IMR-90 (cell line): ENCODE results near the gene C3orf22. TPM values are rescaled to one million over a fixed set of nuclear protein-coding genes. Genes with fewer than 3 reads are reported as not detected.

Experiments
- ATAC-seq: fragments of 200-7000 bp; cut with Tn5 transposase; 2 replicates; pipeline ENCODE4 v1.9.1; 2020; ENCODE audit warnings: low read depth, mild to moderate bottlenecking, moderate library complexity
- BruUV-seq: library from RNA; stranded (reverse); fragments of 400-500 nt; replicated peaks from 2 replicates; lab custom pipeline; 2021; lab: Mats Ljungman, UMichigan
- CTCF ChIA-PET: fragments of 300-600 bp; formaldehyde crosslinking; extraction: SDS; loops from one replicate; lab custom pipeline; 2021; ENCODE audit warnings: antibody characterized with exemption; lab: Yijun Ruan, JAX
- POLR2A ChIA-PET: fragments of 300-600 bp; sonication (Branson Sonifier 250); formaldehyde crosslinking; loops from one replicate; lab custom pipeline; 2022; ENCODE audit warnings: antibody characterized with exemption; ENCODE audit not compliant: unreplicated experiment; lab: Charles Lee
- DNase-seq: peaks from one replicate; pipeline ENCODE4 v3.0.0; 2013
- H2AFZ ChIP-seq: replicated peaks from 2 replicates; pipeline ENCODE3; 2013; ENCODE audit warnings: low read length, mild to moderate bottlenecking; ENCODE audit not compliant: poor library complexity
- H2AK5ac ChIP-seq: 2 replicates; pipeline ENCODE4 v1.6.1; 2013; ENCODE audit warnings: low read depth, low read length, inconsistent platforms
- H2AK9ac ChIP-seq: replicated peaks from 2 replicates; pipeline ENCODE3; 2013; ENCODE audit warnings: mild to moderate bottlenecking, low read depth, low read length, moderate library complexity; ENCODE audit not compliant: poor library complexity
- H2BK120ac ChIP-seq: 2 replicates; pipeline ENCODE4 v1.6.1; 2013; ENCODE audit warnings: low read depth, low read length, inconsistent platforms
- H2BK15ac ChIP-seq: 3 replicates; pipeline ENCODE4 v1.6.1; 2013; ENCODE audit warnings: low read depth, low read length, inconsistent platforms
- H2BK20ac ChIP-seq: 2 replicates; pipeline ENCODE4 v1.6.1; 2013; ENCODE audit warnings: low read depth, mild to moderate bottlenecking, inconsistent platforms, low read length, moderate library complexity
- H2BK5ac ChIP-seq: 2 replicates; pipeline ENCODE4 v1.6.1; 2013; ENCODE audit warnings: mild to moderate bottlenecking, low read depth, low read length, inconsistent platforms; ENCODE audit not compliant: poor library complexity, severe bottlenecking
- H3K14ac ChIP-seq: replicated peaks from 2 replicates; pipeline ENCODE4 v1.6.1; 2013; ENCODE audit warnings: low read depth, low read length, inconsistent platforms
- H3K18ac ChIP-seq: 2 replicates; pipeline ENCODE4 v1.6.1; 2013; ENCODE audit warnings: low read depth, low read length, control low read depth
- H3K23ac ChIP-seq: 2 replicates; pipeline ENCODE4 v1.6.1; 2013; ENCODE audit warnings: low read depth, low read length, inconsistent platforms
- H3K27ac ChIP-seq: 2 replicates; pipeline ENCODE4 v1.5.1; 2013; ENCODE audit warnings: mild to moderate bottlenecking, control low read depth, low read length; ENCODE audit not compliant: insufficient read depth
- H3K27me3 ChIP-seq: 2 replicates; pipeline ENCODE4 v1.6.1; 2013; ENCODE audit warnings: low read length; ENCODE audit not compliant: control insufficient read depth, insufficient read depth
- H3K36me3 ChIP-seq: 2 replicates; pipeline ENCODE4 v1.6.1; 2013; ENCODE audit warnings: low read length, mixed read lengths; ENCODE audit not compliant: control insufficient read depth, insufficient read depth
- H3K4ac ChIP-seq: 2 replicates; pipeline ENCODE4 v1.6.1; 2013; ENCODE audit warnings: low read depth, low read length, inconsistent platforms
- H3K4me1 ChIP-seq: 2 replicates; pipeline ENCODE4 v1.6.1; 2013; ENCODE audit warnings: low read length, mixed read lengths; ENCODE audit not compliant: control insufficient read depth, insufficient read depth
- H3K4me2 ChIP-seq: 2 replicates; pipeline ENCODE4 v1.6.1; 2013; ENCODE audit warnings: low read depth, mild to moderate bottlenecking, control low read depth, low read length, moderate library complexity
- H3K4me3 ChIP-seq: 2 replicates; pipeline ENCODE4 v1.5.1; 2013; ENCODE audit warnings: low read depth, mild to moderate bottlenecking, control low read depth, low read length, moderate library complexity; ENCODE audit not compliant: insufficient read depth
- H3K56ac ChIP-seq: 2 replicates; pipeline ENCODE4 v1.6.1; 2013; ENCODE audit warnings: low read length, inconsistent platforms; ENCODE audit not compliant: insufficient read depth; ENCODE audit errors: extremely low read depth
- H3K79me1 ChIP-seq, 2 experiments: 2 replicates each; pipeline ENCODE4 v1.6.1; 2013; ENCODE audit warnings: low read length in 2 of 2, inconsistent platforms in 1 of 2, low read depth in 1 of 2
- H3K9ac ChIP-seq: 2 replicates; pipeline ENCODE4 v1.6.1; 2013; ENCODE audit warnings: low read depth, low read length, control low read depth
- H3K9me1 ChIP-seq: 2 replicates; pipeline ENCODE4 v1.6.1; 2013; ENCODE audit warnings: low read length, inconsistent platforms; ENCODE audit not compliant: insufficient read depth
- H3K9me3 ChIP-seq: 2 replicates; pipeline ENCODE4 v1.6.1; 2013; ENCODE audit warnings: low read length; ENCODE audit not compliant: control insufficient read depth, insufficient read depth
- H4K20me1 ChIP-seq: 2 replicates; pipeline ENCODE4 v1.6.1; 2013; ENCODE audit warnings: low read length, inconsistent platforms; ENCODE audit not compliant: insufficient read depth
- H4K5ac ChIP-seq: 2 replicates; pipeline ENCODE4 v1.6.1; 2013; ENCODE audit warnings: mild to moderate bottlenecking, low read depth, low read length, control low read depth
- H4K8ac ChIP-seq, 2 experiments: 2 replicates each; pipeline ENCODE4 v1.6.1; 2013; ENCODE audit warnings: low read depth in 2 of 2, low read length in 2 of 2, control low read depth in 1 of 2, inconsistent platforms in 1 of 2
- H4K91ac ChIP-seq: 2 replicates; pipeline ENCODE4 v1.6.1; 2013; ENCODE audit warnings: low read depth, low read length, inconsistent platforms; ENCODE audit not compliant: insufficient read depth
- ELK1 ChIP-seq: fragments of 150-350 bp; IDR thresholded peaks from 2 replicates; pipeline ENCODE4 v1.6.1; 2016; ENCODE audit warnings: low read depth, mild to moderate bottlenecking, low read length, moderate library complexity, borderline replicate concordance
- FOS ChIP-seq: fragments of 150-350 bp; IDR thresholded peaks from 2 replicates; pipeline ENCODE4 v1.6.1; 2016; ENCODE audit warnings: low read depth, low read length
- MXI1 ChIP-seq: IDR thresholded peaks from 2 replicates; pipeline ENCODE4 v1.6.1; 2012; ENCODE audit warnings: low read depth, mild to moderate bottlenecking, low read length, moderate library complexity, borderline replicate concordance
- NFE2L2 ChIP-seq: fragments of 150-350 bp; IDR thresholded peaks from 2 replicates; pipeline ENCODE4 v1.6.1; 2016; ENCODE audit warnings: low read depth, mild to moderate bottlenecking, low read length
- POLR2A ChIP-seq: IDR thresholded peaks from 2 replicates; pipeline ENCODE4 v1.6.1; 2012; ENCODE audit warnings: mild to moderate bottlenecking, low read depth, low read length
- RAD21 ChIP-seq: IDR thresholded peaks from 2 replicates; pipeline ENCODE4 v1.6.1; 2012; ENCODE audit warnings: low read length, improper control_type of control experiment
- WGBS, 2 experiments: methylation state at CpG; one replicate each; pipeline versions ENCODE4 v1.1.5 to v1.1.7; 2013; ENCODE audit warnings: missing lambda C conversion rate in 2 of 2; ENCODE audit not compliant: insufficient read length in 1 of 2; ENCODE audit errors: extremely low coverage in 2 of 2; 5-methylcytosine and 5-hydroxymethylcytosine counted together
- dilution Hi-C: fragments of 300-500 bp; cut with HindIII; formaldehyde crosslinking; loops from one replicate; pipeline ENCODE4 v1.14.3; 2018; ENCODE audit warnings: low sequenced_read_pairs; ENCODE audit not compliant: unreplicated experiment
- in situ Hi-C: fragments of 300-500 bp; cut with MboI; formaldehyde crosslinking; loops from 3 replicates; pipeline ENCODE4 v1.14.3; 2019; ENCODE audit warnings: low sequenced_read_pairs, inconsistent platforms, mixed read lengths
- intact Hi-C: fragments of 100-400 bp; cut with micrococcal nuclease; formaldehyde crosslinking; loops from 2 replicates; pipeline ENCODE4 v1.10.0; 2022
- polyA plus RNA-seq, 3 experiments: library from polyadenylated mRNA; depleted of rRNA; stranded (reverse); fragments of >200 nt; gene quantifications; 2 replicates each; pipeline ENCODE4 v1.2.3, GENCODE V29; 2012; ENCODE audit warnings: low replicate concordance in 1 of 3
- total RNA-seq: library from RNA; depleted of rRNA; stranded (reverse); fragments of >200 nt; gene quantifications from 2 replicates; pipeline ENCODE4 v1.2.3, GENCODE V29; 2012

C3orf22 gene
- total and polyA plus RNA-seq, 2 of the 4 experiments (the other 2 are of a cell fraction) = not detected

GRCh38 chr3:126526668-126527005, 32.1 kb downstream of the C3orf22 start:
- Histone ChIP-seq H3K14ac (no peak overlapping the region), H3K9ac (no peak overlapping the region), H3K9me1 (no peaks in the 10 kb centered on the region; the same call in 1 of the 2 replicates), H2AFZ (no peak overlapping the region), H4K8ac (no peak overlapping the region), H3K23ac (no peak overlapping the region), H2AK9ac (no peak overlapping the region), H4K20me1 (no peaks in the 10 kb centered on the region), H2BK120ac (no peak overlapping the region), H2BK15ac (no peak overlapping the region), H3K36me3 (no peaks in the 10 kb centered on the region), H3K4me3 (no peak overlapping the region), H2BK20ac (no peak overlapping the region), H3K27me3 (peaks cover 44% of the 10 kb centered on the region), H3K4me2 (no peak overlapping the region), H3K18ac (no peak overlapping the region), H2BK5ac (no peak overlapping the region), H4K91ac (no peak overlapping the region), H3K9me3 (no peaks in the 10 kb centered on the region), H3K4ac (no peak overlapping the region), H3K79me1 (no peaks in the 10 kb centered on the region), H2AK5ac (no peak overlapping the region), H3K4me1 (no peaks in the 10 kb centered on the region; the same call in 1 of the 2 replicates), H3K56ac (no peak overlapping the region), H4K5ac (no peak overlapping the region), H3K27ac (no peak overlapping the region)
- ChIA-PET CTCF (no interaction called here), POLR2A (no interaction called here)
- intact Hi-C loops = no loop called here
- ATAC-seq (no peak), DNase-seq (no peak)
- in situ Hi-C loops = loop anchor here (10.0 kb wide), 1 partner anchor 928 kb away; no protein-coding TSS in a partner anchor
- dilution Hi-C loops = no loop called here
- no TSS peak for BruUV-seq
- TF ChIP-seq RAD21 (no peak), POLR2A (no peak), ELK1 (no peak), FOS (no peak), MXI1 (no peak), NFE2L2 (no peak)
- WGBS, 2 experiments = 40% methylated on average over 1 of the region's 7 CpGs; no CpG with 5 or more reads in 1 of the 2 experiments
